ENCODE data around the gene IQGAP2. TPM values are rescaled to one million over a fixed set of nuclear protein-coding genes. Genes with fewer than 3 reads are reported as not detected.

The IQGAP2 gene
- polyA plus RNA-seq, 1 donor (not counting 4 experiments of a cell fraction or from before 2014, with no cell fraction given) = 0.14 TPM

DNA sequence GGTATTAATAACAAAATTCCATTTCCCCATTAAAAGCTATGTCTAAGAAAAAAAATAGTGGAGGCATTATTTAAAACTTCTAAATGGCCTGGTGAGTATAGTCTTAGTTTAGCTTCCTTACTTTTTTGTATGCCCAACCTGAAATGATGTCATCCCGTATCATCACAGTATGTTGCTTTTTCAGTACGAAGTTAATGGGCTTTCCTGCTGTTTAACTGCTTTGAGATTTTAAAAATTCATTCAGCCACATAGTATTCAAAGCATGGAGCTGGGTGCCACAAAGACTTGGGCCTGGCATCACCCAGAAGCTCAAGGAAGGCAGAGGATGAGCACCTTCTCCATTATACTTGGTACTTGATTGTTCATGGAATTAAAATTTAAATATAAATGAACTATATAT lies 212.7 kb downstream of the IQGAP2 start:
- H3K27ac ChIP-seq (ENCODE audit: control insufficient read depth, insufficient read depth, low read length) = no peak overlapping the region
- H3K36me3 ChIP-seq (ENCODE audit: control insufficient read depth in 2 of 2, extremely low read depth in 1 of 2, insufficient read depth in 2 of 2, low read length in 2 of 2) = no peaks in the 10 kb centered on the region
- H3K4me1 ChIP-seq (ENCODE audit: control insufficient read depth, extremely low read depth, insufficient read depth, low read length) = no peaks in the 10 kb centered on the region
- FAIRE-seq = no peak
- no peaks in the 10 kb centered on the region for H3K79me2 ChIP-seq (ENCODE audit: control insufficient read depth, insufficient read depth, low read length)
- no peaks in the 10 kb centered on the region for H3K9me3 ChIP-seq (ENCODE audit: control insufficient read depth, low read depth, low read length)
- no peaks in the 10 kb centered on the region for H4K20me1 ChIP-seq (ENCODE audit: control insufficient read depth, extremely low read depth, insufficient read depth, low read length)
- DNase-seq (ENCODE audit: low read depth, low spot score) = no peak
- H3K4me2 ChIP-seq (ENCODE audit: control insufficient read depth, extremely low read depth, insufficient read depth, low read depth, low read length) = no peak overlapping the region
- TF ChIP-seq, protein P1, sequence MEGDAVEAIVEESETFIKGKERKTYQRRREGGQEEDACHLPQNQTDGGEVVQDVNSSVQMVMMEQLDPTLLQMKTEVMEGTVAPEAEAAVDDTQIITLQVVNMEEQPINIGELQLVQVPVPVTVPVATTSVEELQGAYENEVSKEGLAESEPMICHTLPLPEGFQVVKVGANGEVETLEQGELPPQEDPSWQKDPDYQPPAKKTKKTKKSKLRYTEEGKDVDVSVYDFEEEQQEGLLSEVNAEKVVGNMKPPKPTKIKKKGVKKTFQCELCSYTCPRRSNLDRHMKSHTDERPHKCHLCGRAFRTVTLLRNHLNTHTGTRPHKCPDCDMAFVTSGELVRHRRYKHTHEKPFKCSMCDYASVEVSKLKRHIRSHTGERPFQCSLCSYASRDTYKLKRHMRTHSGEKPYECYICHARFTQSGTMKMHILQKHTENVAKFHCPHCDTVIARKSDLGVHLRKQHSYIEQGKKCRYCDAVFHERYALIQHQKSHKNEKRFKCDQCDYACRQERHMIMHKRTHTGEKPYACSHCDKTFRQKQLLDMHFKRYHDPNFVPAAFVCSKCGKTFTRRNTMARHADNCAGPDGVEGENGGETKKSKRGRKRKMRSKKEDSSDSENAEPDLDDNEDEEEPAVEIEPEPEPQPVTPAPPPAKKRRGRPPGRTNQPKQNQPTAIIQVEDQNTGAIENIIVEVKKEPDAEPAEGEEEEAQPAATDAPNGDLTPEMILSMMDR (optimal IDR thresholded peaks at IDR 0.05 in 1 of 3, IDR thresholded peaks at IDR 0.05 in 1 of 3, conservative IDR thresholded peaks at IDR 0.05 in 1 of 3; ENCODE audit: extremely low read depth in 1 of 3, insufficient read depth in 2 of 3, low read length in 3 of 3) = no peak
- no peak for TF ChIP-seq EZH2 (IDR thresholded peaks at IDR 0.05; ENCODE audit: low read length)
- no peaks in the 10 kb centered on the region for H3K9me1 ChIP-seq (ENCODE audit: control insufficient read depth, extremely low read depth, insufficient read depth, low read length)
- H2AFZ ChIP-seq (ENCODE audit: control insufficient read depth, low read length) = no peak overlapping the region
- dilution Hi-C loops (cut with MboI; ENCODE audit: extremely low pct_ligation_motif_present, low sequenced_read_pairs) = no loop called here
- no peak overlapping the region for H3K4me3 ChIP-seq (ENCODE audit: control insufficient read depth in 2 of 3, extremely low read depth in 1 of 3, insufficient read depth in 2 of 3, low read depth in 1 of 3, low read length in 3 of 3)
- no peaks in the 10 kb centered on the region for H3K27me3 ChIP-seq (ENCODE audit: control insufficient read depth, extremely low read depth, insufficient read depth, low read length)
- H3K9ac ChIP-seq (ENCODE audit: control insufficient read depth, extremely low read depth, insufficient read depth, low read length) = no peak overlapping the region

DNA sequence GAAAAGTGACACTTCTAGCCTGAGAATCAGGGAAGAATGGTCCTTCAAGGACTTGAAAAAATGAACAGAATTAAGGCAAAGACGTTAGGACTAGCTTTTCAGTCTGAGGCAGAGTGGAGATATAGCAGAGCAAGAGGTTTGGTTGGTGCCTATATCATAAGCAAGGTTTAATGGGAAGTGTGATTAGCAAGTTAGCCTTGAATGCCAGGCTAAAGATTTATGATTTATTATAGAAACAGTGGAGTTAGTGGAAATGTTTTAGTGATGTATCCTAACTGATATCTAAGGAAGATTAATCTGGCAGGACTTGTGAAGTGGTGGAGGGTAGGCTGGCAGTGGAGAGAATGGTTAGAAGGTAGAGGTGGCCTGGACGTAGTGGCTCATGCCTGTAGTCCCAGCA lies 213.1 kb downstream of the IQGAP2 start:
- H3K4me2 ChIP-seq (ENCODE audit: control insufficient read depth, extremely low read depth, insufficient read depth, low read depth, low read length) = no peak overlapping the region
- no peak overlapping the region for H2AFZ ChIP-seq (ENCODE audit: control insufficient read depth, low read length)
- FAIRE-seq = no peak
- no peaks in the 10 kb centered on the region for H4K20me1 ChIP-seq (ENCODE audit: control insufficient read depth, extremely low read depth, insufficient read depth, low read length)
- TF ChIP-seq, protein P1 (optimal IDR thresholded peaks at IDR 0.05 in 1 of 3, IDR thresholded peaks at IDR 0.05 in 1 of 3, conservative IDR thresholded peaks at IDR 0.05 in 1 of 3; ENCODE audit: extremely low read depth in 1 of 3, insufficient read depth in 2 of 3, low read length in 3 of 3) = no peak
- no peak for TF ChIP-seq EZH2 (IDR thresholded peaks at IDR 0.05; ENCODE audit: low read length)
- H3K36me3 ChIP-seq (ENCODE audit: control insufficient read depth in 2 of 2, extremely low read depth in 1 of 2, insufficient read depth in 2 of 2, low read length in 2 of 2) = no peaks in the 10 kb centered on the region
- no peaks in the 10 kb centered on the region for H3K9me3 ChIP-seq (ENCODE audit: control insufficient read depth, low read depth, low read length)
- H3K9ac ChIP-seq (ENCODE audit: control insufficient read depth, extremely low read depth, insufficient read depth, low read length) = no peak overlapping the region
- dilution Hi-C loops (cut with MboI; ENCODE audit: extremely low pct_ligation_motif_present, low sequenced_read_pairs) = no loop called here
- no peaks in the 10 kb centered on the region for H3K79me2 ChIP-seq (ENCODE audit: control insufficient read depth, insufficient read depth, low read length)
- H3K27me3 ChIP-seq (ENCODE audit: control insufficient read depth, extremely low read depth, insufficient read depth, low read length) = no peaks in the 10 kb centered on the region
- no peaks in the 10 kb centered on the region for H3K4me1 ChIP-seq (ENCODE audit: control insufficient read depth, extremely low read depth, insufficient read depth, low read length)
- DNase-seq (ENCODE audit: low read depth, low spot score) = no peak
- no peak overlapping the region for H3K4me3 ChIP-seq (ENCODE audit: control insufficient read depth in 2 of 3, extremely low read depth in 1 of 3, insufficient read depth in 2 of 3, low read depth in 1 of 3, low read length in 3 of 3)
- no peaks in the 10 kb centered on the region for H3K9me1 ChIP-seq (ENCODE audit: control insufficient read depth, extremely low read depth, insufficient read depth, low read length)
- no peak overlapping the region for H3K27ac ChIP-seq (ENCODE audit: control insufficient read depth, insufficient read depth, low read length)

Measured in keratinocyte (primary cell).